NB4 (cell line): ENCODE data around the gene OR1I1.

Source experiments
- MYC ChIP-seq: IDR thresholded peaks from 2 replicates; pipeline ENCODE4 v1.6.1; 2011; ENCODE audit warnings: low read depth, low read length
- POLR2A ChIP-seq: IDR thresholded peaks from 2 replicates; pipeline ENCODE4 v1.6.1; 2011; ENCODE audit warnings: mild to moderate bottlenecking; ENCODE audit not compliant: insufficient read length; ENCODE audit errors: extremely low read depth
- TF ChIP-seq, protein P1 (sequence below): IDR thresholded peaks from one replicate; pipeline ENCODE4 v1.5.1; 2012; ENCODE audit warnings: low read depth, low read length
- TF ChIP-seq, protein P2 (sequence below): IDR thresholded peaks from 2 replicates; pipeline ENCODE4 v1.6.1; 2011; ENCODE audit warnings: low read depth, low read length

DNA sequence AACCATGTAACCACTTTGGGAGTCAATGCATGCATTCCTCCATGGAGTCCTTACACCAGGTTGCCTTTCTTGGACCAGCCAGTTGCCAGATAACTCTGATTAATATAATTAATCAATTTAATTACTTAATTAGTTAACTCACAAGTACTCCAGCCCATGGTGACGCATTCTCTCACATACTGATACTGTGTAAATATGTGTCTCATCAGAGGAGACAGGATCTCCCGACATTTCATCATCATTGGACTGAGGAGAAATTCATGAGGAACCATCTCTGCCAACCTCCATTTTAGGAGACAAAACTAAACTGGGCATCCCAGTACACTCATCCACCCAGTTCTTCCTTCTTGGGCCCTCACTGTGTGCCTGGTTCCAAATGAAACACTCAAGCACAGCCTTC is 39.2 kb upstream of the OR1I1 start:
- TF ChIP-seq POLR2A: no peak
- TF ChIP-seq, protein P1, sequence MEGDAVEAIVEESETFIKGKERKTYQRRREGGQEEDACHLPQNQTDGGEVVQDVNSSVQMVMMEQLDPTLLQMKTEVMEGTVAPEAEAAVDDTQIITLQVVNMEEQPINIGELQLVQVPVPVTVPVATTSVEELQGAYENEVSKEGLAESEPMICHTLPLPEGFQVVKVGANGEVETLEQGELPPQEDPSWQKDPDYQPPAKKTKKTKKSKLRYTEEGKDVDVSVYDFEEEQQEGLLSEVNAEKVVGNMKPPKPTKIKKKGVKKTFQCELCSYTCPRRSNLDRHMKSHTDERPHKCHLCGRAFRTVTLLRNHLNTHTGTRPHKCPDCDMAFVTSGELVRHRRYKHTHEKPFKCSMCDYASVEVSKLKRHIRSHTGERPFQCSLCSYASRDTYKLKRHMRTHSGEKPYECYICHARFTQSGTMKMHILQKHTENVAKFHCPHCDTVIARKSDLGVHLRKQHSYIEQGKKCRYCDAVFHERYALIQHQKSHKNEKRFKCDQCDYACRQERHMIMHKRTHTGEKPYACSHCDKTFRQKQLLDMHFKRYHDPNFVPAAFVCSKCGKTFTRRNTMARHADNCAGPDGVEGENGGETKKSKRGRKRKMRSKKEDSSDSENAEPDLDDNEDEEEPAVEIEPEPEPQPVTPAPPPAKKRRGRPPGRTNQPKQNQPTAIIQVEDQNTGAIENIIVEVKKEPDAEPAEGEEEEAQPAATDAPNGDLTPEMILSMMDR: no peak
- TF ChIP-seq, protein P2, sequence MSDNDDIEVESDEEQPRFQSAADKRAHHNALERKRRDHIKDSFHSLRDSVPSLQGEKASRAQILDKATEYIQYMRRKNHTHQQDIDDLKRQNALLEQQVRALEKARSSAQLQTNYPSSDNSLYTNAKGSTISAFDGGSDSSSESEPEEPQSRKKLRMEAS: no peak
- TF ChIP-seq MYC: no peak
